ENCODE measurements around the gene ABHD12.
A peak's percentile ranks its signal among the peaks of the same experiment; 100 is the strongest.

Gene ABHD12

GRCh38 chr20:25275813-25276532 is 114.7 kb downstream of the ABHD12 start:
- H3K23ac ChIP-seq (ENCODE audit: low read length in 2 of 2), result no peak overlapping the region
- no peak overlapping the region for H3K4ac ChIP-seq (ENCODE audit: low read depth in 1 of 2, low read length in 2 of 2)
- no peak overlapping the region for H2AFZ ChIP-seq (ENCODE audit: low read depth, low read length)
- H2BK15ac ChIP-seq (ENCODE audit: low read depth, poor library complexity, severe bottlenecking), result no peak overlapping the region
- no peaks in the 10 kb centered on the region for H3K9me3 ChIP-seq (ENCODE audit: control insufficient read depth, low read length)
- H3K18ac ChIP-seq (ENCODE audit: low read depth in 1 of 2, low read length in 2 of 2), result no peak overlapping the region
- no peak overlapping the region for H3K27ac ChIP-seq (ENCODE audit: low read length, poor library complexity, severe bottlenecking)
- WGBS, result 98% methylated on average over 20 of the region's 20 CpGs
- peaks cover 99 to 100% of the 10 kb centered on the region in 2 experiments for H3K36me3 ChIP-seq (ENCODE audit: control insufficient read depth in 1 of 2, insufficient read depth in 2 of 2, low read depth in 1 of 2, low read length in 2 of 2)
- no peak for DNase-seq
- no peak overlapping the region for H3K4me2 ChIP-seq (ENCODE audit: low read length, poor library complexity, severe bottlenecking)
- H2AK5ac ChIP-seq (ENCODE audit: low read length, severe bottlenecking), result no peak overlapping the region
- H3K79me1 ChIP-seq (replicated peaks; ENCODE audit: low read length, poor library complexity, severe bottlenecking), result peaks cover 49% of the 10 kb centered on the region
- no peaks in the 10 kb centered on the region for H3K27me3 ChIP-seq (ENCODE audit: control insufficient read depth in 1 of 2, insufficient read depth in 1 of 2, low read length in 2 of 2)
- H3K14ac ChIP-seq (ENCODE audit: low read length in 2 of 2), result no peak overlapping the region
- no peak overlapping the region for H4K8ac ChIP-seq (ENCODE audit: low read length)
- peaks cover 41% of the 10 kb centered on the region for H3K4me1 ChIP-seq (ENCODE audit: control insufficient read depth, insufficient read depth, low read depth, low read length)
- no peak overlapping the region for H2BK120ac ChIP-seq (ENCODE audit: low read depth, low read length)
- no peak overlapping the region for H2BK5ac ChIP-seq (ENCODE audit: low read depth, low read length, poor library complexity, severe bottlenecking)
- H2BK12ac ChIP-seq (ENCODE audit: low read length in 2 of 2), result no peak overlapping the region
- no peak overlapping the region for H3K4me3 ChIP-seq (ENCODE audit: insufficient read depth in 1 of 2, low read depth in 1 of 2, low read length in 2 of 2)
- no peak overlapping the region for H3K9ac ChIP-seq (ENCODE audit: low read length)
- no peak overlapping the region for H4K91ac ChIP-seq (ENCODE audit: low read length)

GRCh38 chr20:25274891-25275812 is 115.5 kb downstream of the ABHD12 start:
- Histone ChIP-seq H2BK15ac (ENCODE audit: low read depth, poor library complexity, severe bottlenecking) (no peak overlapping the region), H2BK120ac (ENCODE audit: low read depth, low read length) (no peak overlapping the region), H2AFZ (ENCODE audit: low read depth, low read length) (no peak overlapping the region), H3K4me2 (ENCODE audit: low read length, poor library complexity, severe bottlenecking) (no peak overlapping the region), H3K9me3 (ENCODE audit: control insufficient read depth, low read length) (no peaks in the 10 kb centered on the region), H3K36me3 (ENCODE audit: control insufficient read depth in 1 of 2, insufficient read depth in 2 of 2, low read depth in 1 of 2, low read length in 2 of 2) (peaks cover 98 to 100% of the 10 kb centered on the region in 2 experiments), H2AK5ac (ENCODE audit: low read length, severe bottlenecking) (no peak overlapping the region), H3K14ac (ENCODE audit: low read length in 2 of 2) (no peak overlapping the region), H3K79me1 (replicated peaks; ENCODE audit: low read length, poor library complexity, severe bottlenecking) (peaks cover 43% of the 10 kb centered on the region), H3K4me1 (ENCODE audit: control insufficient read depth, insufficient read depth, low read depth, low read length) (peaks cover 34% of the 10 kb centered on the region), H2BK12ac (ENCODE audit: low read length in 2 of 2) (no peak overlapping the region), H3K4me3 (ENCODE audit: insufficient read depth in 1 of 2, low read depth in 1 of 2, low read length in 2 of 2) (no peak overlapping the region), H3K27ac (ENCODE audit: low read length, poor library complexity, severe bottlenecking) (no peak overlapping the region), H4K8ac (ENCODE audit: low read length) (peak overlapping the region; percentile 19), H3K23ac (ENCODE audit: low read length in 2 of 2) (no peak overlapping the region), H4K91ac (ENCODE audit: low read length) (no peak overlapping the region), H3K9ac (ENCODE audit: low read length) (no peak overlapping the region), H2BK5ac (ENCODE audit: low read depth, low read length, poor library complexity, severe bottlenecking) (no peak overlapping the region), H3K27me3 (ENCODE audit: control insufficient read depth in 1 of 2, insufficient read depth in 1 of 2, low read length in 2 of 2) (no peaks in the 10 kb centered on the region), H3K18ac (ENCODE audit: low read depth in 1 of 2, low read length in 2 of 2) (no peak overlapping the region), H3K4ac (ENCODE audit: low read depth in 1 of 2, low read length in 2 of 2) (no peak overlapping the region)
- 95% methylated on average over 32 of the region's 32 CpGs for WGBS
- DNase-seq, result no peak

- Histone ChIP-seq H3K14ac (ENCODE audit: low read length in 2 of 2) (no peak overlapping the region), H3K27ac (ENCODE audit: low read length, poor library complexity, severe bottlenecking) (no peak overlapping the region), H3K4me3 (ENCODE audit: insufficient read depth in 1 of 2, low read depth in 1 of 2, low read length in 2 of 2) (no peak overlapping the region)
These were observed 116.2 kb downstream of the ABHD12 start for GRCh38 chr20:25274481-25274880.

More at GRCh38 chr20:25274481-25274880, 116.2 kb downstream of the ABHD12 start:
- no peak overlapping the region for H2BK120ac ChIP-seq (ENCODE audit: low read depth, low read length)
- no peak overlapping the region for H2AK5ac ChIP-seq (ENCODE audit: low read length, severe bottlenecking)
- H3K23ac ChIP-seq (ENCODE audit: low read length in 2 of 2), result no peak overlapping the region
- no peak for DNase-seq
- no peak overlapping the region for H2BK15ac ChIP-seq (ENCODE audit: low read depth, poor library complexity, severe bottlenecking)
- no peak overlapping the region for H2AFZ ChIP-seq (ENCODE audit: low read depth, low read length)
- peaks cover 33% of the 10 kb centered on the region for H3K4me1 ChIP-seq (ENCODE audit: control insufficient read depth, insufficient read depth, low read depth, low read length)
- H3K9me3 ChIP-seq (ENCODE audit: control insufficient read depth, low read length), result no peaks in the 10 kb centered on the region
- H3K27me3 ChIP-seq (ENCODE audit: control insufficient read depth in 1 of 2, insufficient read depth in 1 of 2, low read length in 2 of 2), result no peaks in the 10 kb centered on the region
- WGBS, result 92% methylated on average over 19 of the region's 20 CpGs
- peaks cover 96 to 99% of the 10 kb centered on the region in 2 experiments for H3K36me3 ChIP-seq (ENCODE audit: control insufficient read depth in 1 of 2, insufficient read depth in 2 of 2, low read depth in 1 of 2, low read length in 2 of 2)
- H3K9ac ChIP-seq (ENCODE audit: low read length), result no peak overlapping the region
- H2BK5ac ChIP-seq (ENCODE audit: low read depth, low read length, poor library complexity, severe bottlenecking), result no peak overlapping the region
- no peak overlapping the region for H4K8ac ChIP-seq (ENCODE audit: low read length)
- no peak overlapping the region for H3K18ac ChIP-seq (ENCODE audit: low read depth in 1 of 2, low read length in 2 of 2)
- H3K4ac ChIP-seq (ENCODE audit: low read depth in 1 of 2, low read length in 2 of 2), result no peak overlapping the region
- peaks cover 44% of the 10 kb centered on the region for H3K79me1 ChIP-seq (replicated peaks; ENCODE audit: low read length, poor library complexity, severe bottlenecking)
- H4K91ac ChIP-seq (ENCODE audit: low read length), result no peak overlapping the region
- no peak overlapping the region for H2BK12ac ChIP-seq (ENCODE audit: low read length in 2 of 2)
- no peak overlapping the region for H3K4me2 ChIP-seq (ENCODE audit: low read length, poor library complexity, severe bottlenecking)

Measured in mesenchymal stem cell (in vitro differentiated cells and primary cell).